DND-41 (cell line): ENCODE measurements around the gene POLRMT.

Experiments
- ATAC-seq: fragments of 200-7000 bp; cut with Tn5 transposase; 3 replicates; pipeline ENCODE4 v1.9.1; 2021; ENCODE audit warnings: low read depth; ENCODE audit not compliant: insufficient read depth
- DNase-seq: peaks from one replicate; pipeline ENCODE4 v3.0.0-alpha.2; 2020
- H2AFZ ChIP-seq: 2 replicates; pipeline ENCODE4 v1.6.0; 2012; ENCODE audit warnings: low read depth, low read length
- H3K27ac ChIP-seq: 2 replicates; pipeline ENCODE4 v1.5.1; 2012; ENCODE audit warnings: low read length, inconsistent platforms
- H3K27me3 ChIP-seq: fragments of 200-600 bp; sonication (generic); 2 replicates; pipeline ENCODE4 v1.6.0; 2012; ENCODE audit warnings: low read length, mild to moderate bottlenecking, inconsistent platforms; ENCODE audit not compliant: insufficient read depth, poor library complexity
- H3K36me3 ChIP-seq: 2 replicates; pipeline ENCODE4 v1.5.1; 2012; ENCODE audit warnings: low read length, inconsistent platforms; ENCODE audit not compliant: insufficient read depth
- H3K4me1 ChIP-seq: 2 replicates; pipeline ENCODE4 v1.5.1; 2012; ENCODE audit warnings: mild to moderate bottlenecking, low read length; ENCODE audit not compliant: insufficient read depth
- H3K4me2 ChIP-seq: 2 replicates; pipeline ENCODE4 v1.6.0; 2012; ENCODE audit warnings: mild to moderate bottlenecking, moderate library complexity, low read length, inconsistent platforms; ENCODE audit not compliant: insufficient read depth
- H3K4me3 ChIP-seq, 2 experiments: fragments of 200-600 bp in 1 of 2; shearing (Covaris generic) in 1 of 2; 2 replicates each; pipeline ENCODE4 v1.5.1; 2012 to 2016; ENCODE audit warnings: inconsistent platforms in 2 of 2, low read length in 2 of 2, mild to moderate bottlenecking in 2 of 2, low read depth in 1 of 2, moderate library complexity in 1 of 2
- H3K79me2 ChIP-seq: 2 replicates; pipeline ENCODE4 v1.6.0; 2012; ENCODE audit warnings: low read length, inconsistent platforms; ENCODE audit not compliant: insufficient read depth
- H3K9ac ChIP-seq: 2 replicates; pipeline ENCODE4 v1.6.0; 2012; ENCODE audit warnings: low read depth, mild to moderate bottlenecking, inconsistent platforms, low read length, moderate library complexity
- H3K9me3 ChIP-seq: 2 replicates; pipeline ENCODE4 v1.5.1; 2012; ENCODE audit warnings: low read length, moderate library complexity, mild to moderate bottlenecking, inconsistent platforms; ENCODE audit not compliant: insufficient read depth, severe bottlenecking
- H4K20me1 ChIP-seq: 2 replicates; pipeline ENCODE4 v1.6.0; 2012; ENCODE audit warnings: low read length; ENCODE audit not compliant: insufficient read depth
- EZH2 ChIP-seq: IDR thresholded peaks from 3 replicates; pipeline ENCODE4 v1.6.1; 2012; ENCODE audit warnings: borderline replicate concordance, low read depth, mild to moderate bottlenecking, moderate library complexity, low read length, inconsistent platforms; ENCODE audit not compliant: severe bottlenecking
- TF ChIP-seq, protein P1 (sequence below): IDR thresholded peaks from 2 replicates; pipeline ENCODE4 v1.5.1; 2012; ENCODE audit warnings: borderline replicate concordance, low read length, moderate library complexity, mild to moderate bottlenecking; ENCODE audit not compliant: poor library complexity, severe bottlenecking; ENCODE audit errors: extremely low read depth

The POLRMT gene

GRCh38 chr19:592101-592500, 41.2 kb downstream of the POLRMT start:
- H4K20me1 ChIP-seq: peaks cover 18% of the 10 kb centered on the region
- no peaks in the 10 kb centered on the region for H3K9me3 ChIP-seq
- DNase-seq (no peak), ATAC-seq (no peak)
- H3K79me2 ChIP-seq: no peaks in the 10 kb centered on the region
- no peaks in the 10 kb centered on the region for H3K36me3 ChIP-seq
- peaks cover 10% of the 10 kb centered on the region for H3K4me1 ChIP-seq
- H2AFZ ChIP-seq: no peak overlapping the region
- no peak overlapping the region for H3K9ac ChIP-seq
- TF ChIP-seq, protein P1, sequence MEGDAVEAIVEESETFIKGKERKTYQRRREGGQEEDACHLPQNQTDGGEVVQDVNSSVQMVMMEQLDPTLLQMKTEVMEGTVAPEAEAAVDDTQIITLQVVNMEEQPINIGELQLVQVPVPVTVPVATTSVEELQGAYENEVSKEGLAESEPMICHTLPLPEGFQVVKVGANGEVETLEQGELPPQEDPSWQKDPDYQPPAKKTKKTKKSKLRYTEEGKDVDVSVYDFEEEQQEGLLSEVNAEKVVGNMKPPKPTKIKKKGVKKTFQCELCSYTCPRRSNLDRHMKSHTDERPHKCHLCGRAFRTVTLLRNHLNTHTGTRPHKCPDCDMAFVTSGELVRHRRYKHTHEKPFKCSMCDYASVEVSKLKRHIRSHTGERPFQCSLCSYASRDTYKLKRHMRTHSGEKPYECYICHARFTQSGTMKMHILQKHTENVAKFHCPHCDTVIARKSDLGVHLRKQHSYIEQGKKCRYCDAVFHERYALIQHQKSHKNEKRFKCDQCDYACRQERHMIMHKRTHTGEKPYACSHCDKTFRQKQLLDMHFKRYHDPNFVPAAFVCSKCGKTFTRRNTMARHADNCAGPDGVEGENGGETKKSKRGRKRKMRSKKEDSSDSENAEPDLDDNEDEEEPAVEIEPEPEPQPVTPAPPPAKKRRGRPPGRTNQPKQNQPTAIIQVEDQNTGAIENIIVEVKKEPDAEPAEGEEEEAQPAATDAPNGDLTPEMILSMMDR: no peak
- TF ChIP-seq EZH2: no peak
- H3K4me3 ChIP-seq: no peak overlapping the region
- no peak overlapping the region for H3K27ac ChIP-seq
- H3K27me3 ChIP-seq: peaks cover 8% of the 10 kb centered on the region
- no peak overlapping the region for H3K4me2 ChIP-seq

DNA sequence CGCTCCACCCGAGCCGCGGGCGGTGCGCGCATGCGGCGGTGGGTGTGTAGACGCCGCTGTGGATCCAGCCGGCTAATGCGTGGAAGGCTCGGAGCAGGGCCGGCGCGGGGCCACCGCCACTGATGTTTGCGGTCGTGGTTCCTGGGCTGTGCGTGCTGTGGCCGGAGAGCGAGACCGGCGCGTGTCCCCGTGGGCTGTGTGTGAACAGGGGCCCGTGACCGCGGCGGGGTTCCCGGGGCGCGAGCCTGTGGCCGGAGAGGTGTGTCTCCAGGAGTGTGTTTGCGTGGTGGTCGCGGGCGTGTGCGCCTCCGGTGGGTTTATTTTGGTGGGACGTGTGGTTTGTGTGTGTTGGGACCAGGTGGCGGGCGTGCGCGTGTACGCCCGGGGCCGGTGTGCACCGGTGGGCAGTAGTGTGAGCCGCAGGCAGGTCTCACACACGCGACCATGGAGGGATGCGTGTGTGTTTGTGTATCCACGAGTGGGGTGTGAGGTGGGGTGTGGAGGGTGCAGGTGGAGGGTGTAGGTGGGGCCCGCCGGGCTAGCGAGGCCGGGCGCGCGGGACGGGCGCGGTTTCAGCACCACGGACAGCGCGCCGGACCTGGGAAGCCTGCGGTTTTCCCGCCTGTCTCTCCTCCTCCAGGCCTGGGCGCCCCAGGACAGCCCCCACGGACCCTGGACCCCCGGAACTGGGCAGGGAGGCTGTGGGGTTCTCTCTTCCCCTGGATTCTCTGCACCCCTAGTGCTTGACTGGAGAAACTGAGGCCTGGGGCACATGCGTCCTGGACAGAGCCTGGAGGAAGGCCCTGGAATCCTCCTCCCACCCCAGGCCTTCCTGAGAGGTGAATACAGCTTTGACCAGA, 42.0 kb downstream of the POLRMT start:
- Histone ChIP-seq H3K27ac (no peak overlapping the region), H3K36me3 (no peaks in the 10 kb centered on the region), H2AFZ (no peak overlapping the region), H3K27me3 (peaks cover 8% of the 10 kb centered on the region), H4K20me1 (peaks cover 21% of the 10 kb centered on the region), H3K9me3 (no peaks in the 10 kb centered on the region), H3K4me3 (no peak overlapping the region), H3K4me2 (no peak overlapping the region), H3K79me2 (no peaks in the 10 kb centered on the region), H3K4me1 (peaks cover 10% of the 10 kb centered on the region), H3K9ac (no peak overlapping the region)
- TF ChIP-seq EZH2: no peak
- TF ChIP-seq, protein P1: no peak
- ATAC-seq: no peak
- no peak for DNase-seq

DNA sequence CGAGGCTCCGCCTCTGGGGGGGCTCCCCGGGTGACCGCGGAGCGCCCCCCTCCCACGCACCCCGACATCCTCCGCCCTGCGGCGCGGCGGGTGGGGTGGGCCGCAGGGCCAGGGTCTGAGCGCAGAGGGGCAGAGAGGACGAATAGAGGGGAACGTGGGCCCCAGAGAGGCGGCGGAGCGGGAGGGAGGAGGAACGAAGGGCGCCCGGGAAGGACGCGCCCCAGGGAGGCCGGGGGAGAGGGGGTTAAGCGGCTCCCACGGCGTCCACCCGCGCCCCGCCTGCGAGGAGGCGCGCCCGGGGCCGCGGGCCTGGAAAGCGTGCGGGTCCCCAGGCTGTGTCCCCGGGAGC, 42.6 kb downstream of the POLRMT start:
- no peak overlapping the region for H2AFZ ChIP-seq
- no peaks in the 10 kb centered on the region for H3K36me3 ChIP-seq
- no peak overlapping the region for H3K27ac ChIP-seq
- no peak overlapping the region for H3K4me3 ChIP-seq
- H3K79me2 ChIP-seq: no peaks in the 10 kb centered on the region
- DNase-seq: no peak
- peaks cover 10% of the 10 kb centered on the region for H3K4me1 ChIP-seq
- H3K27me3 ChIP-seq: peaks cover 8% of the 10 kb centered on the region
- no peak overlapping the region for H3K9ac ChIP-seq
- no peak for ATAC-seq
- H4K20me1 ChIP-seq: peaks cover 25% of the 10 kb centered on the region
- no peaks in the 10 kb centered on the region for H3K9me3 ChIP-seq
- H3K4me2 ChIP-seq: no peak overlapping the region
- TF ChIP-seq EZH2: no peak
- TF ChIP-seq, protein P1: no peak
